CD4-positive, alpha-beta T cell treated with Interleukin-2 at 100 ng/mL for 4 hours (primary cell): Measurements from ENCODE around the gene MAP3K20.
"Not testable (repeated sequence)": the region's sequence is repeated elsewhere in the genome, so short reads cannot be mapped to it uniquely, and the experiment has no call there.

Experiments
- DNase-seq: peaks from one replicate; pipeline ENCODE4 v3.0.0-alpha.2; 2020; ENCODE audit warnings: low spot score

Gene MAP3K20

GRCh38 chr2:173087793-173088496, 12.3 kb downstream of the MAP3K20 start:
- DNase-seq, result no peak

- no peak for DNase-seq
These were observed 14.7 kb downstream of the MAP3K20 start for GRCh38 chr2:173090276-173090877.

- no peak for DNase-seq
These were observed 15.5 kb downstream of the MAP3K20 start for GRCh38 chr2:173090973-173091660.

GRCh38 chr2:173091910-173092309, 16.3 kb downstream of the MAP3K20 start:
- no peak for DNase-seq

GRCh38 chr2:173092844-173093402, 17.3 kb downstream of the MAP3K20 start:
- no peak for DNase-seq

- not testable (repeated sequence) for DNase-seq
These were observed 18.0 kb downstream of the MAP3K20 start for GRCh38 chr2:173093617-173094016.

GRCh38 chr2:173094731-173095130, 19.1 kb downstream of the MAP3K20 start:
- DNase-seq, result no peak

- DNase-seq, result no peak
These were observed 19.7 kb downstream of the MAP3K20 start for GRCh38 chr2:173095356-173095755.

GRCh38 chr2:173099271-173099670, 23.6 kb downstream of the MAP3K20 start:
- DNase-seq, result no peak

GRCh38 chr2:173099804-173100203, 24.2 kb downstream of the MAP3K20 start:
- DNase-seq, result no peak

- no peak for DNase-seq
These were observed 26.0 kb downstream of the MAP3K20 start for GRCh38 chr2:173101687-173102086.

GRCh38 chr2:173104156-173104555, 28.5 kb downstream of the MAP3K20 start:
- no peak for DNase-seq

GRCh38 chr2:173106959-173107628, 31.4 kb downstream of the MAP3K20 start:
- no peak for DNase-seq

- no peak for DNase-seq
These were observed 32.0 kb downstream of the MAP3K20 start for GRCh38 chr2:173107629-173108022.

GRCh38 chr2:173109253-173110188, 33.9 kb downstream of the MAP3K20 start:
- DNase-seq, result no peak

- no peak for DNase-seq
These were observed 42.0 kb downstream of the MAP3K20 start for GRCh38 chr2:173117678-173118077.

GRCh38 chr2:173118395-173118794, 42.7 kb downstream of the MAP3K20 start:
- no peak for DNase-seq

- no peak for DNase-seq
These were observed 43.6 kb downstream of the MAP3K20 start for GRCh38 chr2:173119069-173119807.

GRCh38 chr2:173119944-173120343, 44.3 kb downstream of the MAP3K20 start:
- DNase-seq, result no peak

- no peak for DNase-seq
These were observed 47.3 kb downstream of the MAP3K20 start for GRCh38 chr2:173122936-173123335.

- DNase-seq, result no peak
These were observed 48.8 kb downstream of the MAP3K20 start for GRCh38 chr2:173124441-173124840.
